ENCODE measurements around the gene NCF4.
A peak's percentile ranks its signal among the peaks of the same experiment; 100 is the strongest.

The NCF4 gene

DNA sequence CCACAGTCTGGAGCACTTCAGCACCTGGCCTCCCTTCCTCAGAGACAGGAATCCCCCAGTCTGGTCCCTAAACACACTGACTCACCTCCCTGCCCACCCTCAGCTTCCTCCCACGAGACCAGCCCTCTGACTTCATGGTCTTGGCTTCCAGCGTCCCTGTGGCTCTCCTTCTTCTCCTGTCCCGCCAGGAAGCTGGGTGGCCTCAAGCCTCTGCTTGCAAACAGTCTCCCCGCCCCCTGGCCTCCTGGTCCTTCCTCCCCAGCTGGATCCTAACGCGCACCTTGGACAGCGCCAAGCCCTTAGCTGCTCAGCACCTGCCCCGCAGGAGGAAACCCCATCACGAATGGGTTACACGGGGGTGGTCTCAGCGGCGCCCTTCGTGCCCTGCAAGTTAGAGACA, 4.5 kb downstream of the NCF4 start:
- no peak for DNase-seq

DNA sequence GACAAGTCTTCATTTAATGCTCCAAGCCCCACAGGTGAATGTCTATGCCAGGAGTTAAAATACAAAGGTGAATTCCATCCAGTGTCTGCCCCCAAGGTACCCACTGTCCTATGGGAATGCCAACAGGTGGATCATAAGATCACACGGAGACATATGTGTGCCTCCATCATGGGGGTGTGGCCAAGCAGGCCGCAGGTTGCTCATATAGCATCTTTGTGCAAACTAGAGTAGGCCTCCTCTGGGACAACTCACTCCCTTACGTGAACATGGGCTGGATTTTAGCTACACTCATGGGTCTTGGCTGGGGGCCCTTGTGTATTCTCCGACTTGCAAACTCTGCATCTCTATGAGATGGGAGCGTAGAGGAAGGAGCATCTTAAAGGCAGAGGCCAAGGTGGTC, 6.9 kb downstream of the NCF4 start:
- DNase-seq: no peak

DNA sequence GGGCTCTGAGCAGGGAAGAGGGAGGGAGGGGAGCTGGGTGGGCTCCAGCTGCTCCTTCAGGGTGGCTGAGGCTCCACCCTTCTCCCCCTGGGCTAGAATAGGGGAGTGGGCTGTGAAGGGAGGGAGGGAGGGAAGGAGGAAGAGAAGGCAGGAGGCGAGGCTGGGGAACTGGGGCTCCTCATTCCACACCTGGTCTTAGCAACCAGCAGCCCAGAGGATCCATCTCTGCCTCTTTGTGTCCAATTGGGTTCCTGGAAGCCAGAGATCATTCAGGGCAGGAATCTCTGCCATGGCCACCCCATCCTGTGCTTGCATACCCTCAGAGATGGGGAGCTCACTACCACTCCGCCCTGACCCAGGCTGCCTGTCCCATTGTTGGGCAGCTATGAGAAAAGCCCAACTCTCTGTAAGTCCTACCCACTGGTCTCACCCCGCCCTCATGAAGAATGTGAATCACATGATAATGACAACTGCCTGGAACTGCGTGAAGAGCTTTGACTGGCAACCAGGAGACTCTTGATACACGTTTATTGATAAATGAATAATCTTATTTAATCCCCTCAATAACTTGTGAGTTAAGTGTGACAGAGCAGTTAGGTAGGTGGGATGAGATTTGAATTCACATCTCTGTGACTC, 7.9 kb downstream of the NCF4 start:
- DNase-seq: no peak

DNA sequence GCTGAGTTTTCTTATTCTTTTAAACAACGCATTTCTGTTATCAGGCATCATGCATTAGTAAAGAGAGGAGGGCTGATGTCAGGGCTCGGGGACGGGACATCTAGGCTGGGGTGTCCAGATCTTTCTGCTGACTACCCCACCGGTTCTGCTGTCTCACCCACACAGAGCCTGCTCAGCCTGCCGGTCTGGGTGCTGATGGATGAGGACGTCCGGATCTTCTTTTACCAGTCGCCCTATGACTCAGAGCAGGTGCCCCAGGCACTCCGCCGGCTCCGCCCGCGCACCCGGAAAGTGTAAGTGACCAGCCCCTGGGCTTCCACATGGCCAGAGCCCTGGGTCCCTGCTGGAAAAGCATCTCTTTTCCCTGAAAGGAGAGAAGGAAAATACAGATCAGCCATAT, 9.4 kb downstream of the NCF4 start:
- DNase-seq: no peak

DNA sequence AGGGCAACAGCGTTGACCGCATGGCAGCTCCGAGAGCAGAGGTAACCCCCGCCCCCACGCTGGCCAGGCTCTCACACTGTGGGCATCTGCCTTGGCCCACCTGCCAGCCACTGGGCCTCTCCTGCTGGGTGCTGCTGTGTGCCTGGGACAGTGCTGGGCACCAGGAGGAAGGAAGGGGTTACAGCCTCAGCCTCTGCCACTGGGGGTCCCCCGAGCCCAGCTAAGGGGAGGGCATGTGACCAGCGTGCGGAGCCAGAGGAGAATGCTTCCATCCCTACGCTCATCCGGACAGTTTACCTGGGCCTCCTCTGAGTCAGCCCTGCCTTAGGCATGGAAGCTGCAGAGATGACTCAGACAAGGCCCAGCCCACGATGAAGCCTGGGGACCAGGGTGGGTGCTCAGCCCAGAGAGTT, 10.9 kb downstream of the NCF4 start:
- no peak for DNase-seq

DNA sequence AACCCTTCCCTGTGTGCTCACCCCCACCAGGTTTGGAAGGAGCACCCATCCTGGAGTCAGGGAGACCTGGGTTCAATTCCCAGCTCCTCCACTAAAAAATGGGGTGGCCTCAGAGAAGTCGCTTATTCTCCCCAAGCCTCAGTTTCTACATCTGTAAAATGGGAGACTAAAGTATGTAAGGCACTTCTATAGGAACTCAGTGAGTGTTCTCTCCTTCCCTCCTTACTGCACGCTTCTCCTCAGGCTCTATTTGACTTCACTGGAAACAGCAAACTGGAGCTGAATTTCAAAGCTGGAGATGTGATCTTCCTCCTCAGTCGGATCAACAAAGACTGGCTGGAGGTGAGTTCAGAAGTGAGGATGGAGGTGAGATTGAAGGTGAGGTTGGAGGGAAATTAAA, 11.3 kb downstream of the NCF4 start:
- DNase-seq: no peak

DNA sequence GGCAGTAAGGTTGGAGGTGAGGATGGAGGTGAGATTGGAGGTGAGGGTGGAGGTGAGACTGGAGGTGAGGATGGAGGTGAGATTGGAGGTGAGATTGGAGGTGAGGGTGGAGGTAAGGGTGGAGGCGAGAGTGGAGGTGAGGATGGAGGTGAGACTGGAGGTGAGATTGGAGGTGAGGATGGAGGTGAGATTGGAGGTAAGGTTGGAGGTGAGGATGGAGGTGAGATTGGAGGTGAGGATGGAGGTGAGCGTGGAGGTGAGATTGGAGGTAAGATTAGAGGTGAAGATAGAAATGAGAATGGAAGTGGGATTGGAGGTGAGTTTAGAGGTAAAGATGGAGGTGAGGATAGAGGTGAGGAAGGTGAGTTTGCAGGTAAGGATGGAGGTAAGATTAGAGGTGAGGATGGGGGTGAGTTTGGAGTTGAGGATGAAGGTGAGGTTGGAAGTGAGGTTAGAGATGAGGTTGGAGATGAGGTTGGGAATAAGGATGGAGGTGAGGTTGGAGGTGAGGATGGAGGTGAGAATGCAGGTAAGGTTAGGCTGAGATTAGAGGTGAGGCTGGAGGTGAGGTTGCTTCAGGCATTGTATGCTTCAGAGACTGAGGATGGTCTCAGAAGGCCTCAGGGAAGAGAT, 12.2 kb downstream of the NCF4 start:
- DNase-seq: no peak

DNA sequence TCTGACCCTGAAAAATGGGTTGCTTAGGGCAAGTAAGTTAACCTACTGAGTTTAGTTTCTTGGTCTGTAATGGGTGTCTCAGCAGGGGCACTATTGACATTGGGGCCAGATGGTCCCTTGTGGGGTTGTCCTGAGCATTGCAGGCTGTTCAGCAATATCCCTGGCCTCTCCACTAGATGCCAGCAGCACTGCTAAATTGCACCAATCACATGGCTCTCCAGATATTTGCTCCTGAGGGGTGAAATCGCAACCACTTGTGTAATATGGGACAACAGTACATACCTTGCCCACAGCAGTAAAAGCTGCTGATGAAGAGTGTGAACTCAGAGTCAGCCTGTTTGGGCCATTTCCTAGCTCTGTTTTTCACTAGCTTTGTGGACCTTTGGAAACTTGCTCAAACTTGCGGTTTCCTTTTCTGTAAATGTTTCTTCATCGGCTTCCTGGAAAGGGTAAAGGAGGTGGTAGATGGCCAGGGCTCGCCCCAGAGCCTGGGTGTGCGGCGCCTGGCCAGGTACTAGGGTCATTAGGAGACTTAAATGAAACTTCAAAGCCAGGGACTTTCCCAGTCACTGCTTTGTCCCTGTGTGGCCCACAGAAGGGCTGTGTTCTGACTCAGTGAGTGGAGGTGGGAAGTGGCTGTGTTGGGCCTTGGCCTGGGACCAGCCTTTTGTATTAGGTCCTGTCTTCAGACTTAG, 13.0 kb downstream of the NCF4 start:
- peak; percentile 43 to 47 for DNase-seq

DNA sequence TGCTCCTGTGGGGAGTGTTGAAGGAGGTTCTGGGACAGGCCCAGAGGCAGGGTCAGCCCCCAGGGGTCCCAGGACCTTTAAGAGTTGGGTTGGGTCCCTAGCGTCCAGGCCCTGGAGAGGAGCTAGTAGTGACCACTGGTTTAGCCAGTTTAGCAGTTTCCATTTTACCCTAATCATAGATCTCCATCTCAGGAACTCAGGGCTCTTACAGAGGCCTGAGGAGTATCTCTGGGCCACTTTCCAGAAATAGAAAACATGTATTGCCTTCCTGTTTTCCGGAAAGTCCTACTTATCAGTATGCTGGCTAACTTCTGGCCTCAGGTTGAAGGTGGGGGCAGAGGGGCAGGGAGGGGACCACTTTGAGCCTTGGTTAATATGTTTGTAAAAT, 13.5 kb downstream of the NCF4 start:
- DNase-seq: no peak

DNA sequence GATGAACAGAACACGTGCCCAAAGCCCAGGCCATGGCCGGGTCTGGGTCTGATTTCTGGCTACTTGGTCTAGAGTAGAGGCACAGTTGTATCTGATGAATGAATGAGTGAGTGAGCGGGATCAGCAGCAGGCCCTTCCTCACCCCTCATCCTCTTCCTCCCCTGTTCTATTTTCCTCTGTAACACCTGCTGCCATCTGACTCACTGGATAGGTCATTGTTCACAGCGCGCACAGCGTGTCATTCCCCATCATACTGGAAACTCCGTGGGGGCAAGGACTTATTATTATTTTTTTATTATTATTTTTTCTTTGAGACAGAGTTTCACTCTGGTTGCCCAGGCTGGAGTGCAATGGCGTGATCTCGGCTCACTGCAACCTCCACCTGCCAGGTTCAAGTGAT, 13.9 kb downstream of the NCF4 start:
- no peak for DNase-seq

DNA sequence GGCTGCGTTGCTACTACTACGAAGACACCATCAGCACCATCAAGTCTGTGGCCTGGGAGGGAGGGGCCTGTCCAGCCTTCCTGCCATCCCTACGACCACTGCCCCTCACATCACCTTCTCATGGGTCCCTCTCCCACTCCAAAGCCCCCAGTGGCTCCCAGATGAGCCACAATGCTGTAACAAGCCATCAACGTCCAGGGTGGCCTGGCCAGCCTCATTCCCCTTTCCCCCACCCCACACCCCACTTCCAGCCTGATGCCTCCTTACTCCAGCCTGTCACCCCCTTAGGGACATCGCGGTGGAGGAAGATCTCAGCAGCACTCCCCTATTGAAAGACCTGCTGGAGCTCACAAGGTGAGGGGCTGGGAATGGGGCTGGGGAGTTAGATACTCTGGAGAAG, 14.9 kb downstream of the NCF4 start:
- no peak for DNase-seq

DNA sequence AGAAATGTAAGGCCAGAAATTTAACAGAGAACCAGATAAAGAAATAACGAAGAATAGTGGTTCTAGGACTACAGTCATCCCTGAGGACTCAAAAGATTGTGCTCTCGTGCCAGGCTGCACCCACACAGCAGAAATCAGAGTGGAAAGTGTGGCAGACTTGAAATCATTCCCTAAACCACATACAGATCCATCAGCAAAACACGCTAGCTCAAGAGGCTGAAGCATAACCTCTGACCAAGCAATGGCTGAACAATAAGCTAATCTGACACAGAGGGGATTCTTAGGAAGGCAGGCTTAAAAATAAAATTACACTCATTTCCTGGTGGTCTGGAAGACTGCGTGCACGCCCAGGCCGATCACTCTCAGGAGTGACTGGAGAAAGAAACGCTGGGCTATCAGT, 19.0 kb downstream of the NCF4 start:
- no peak for DNase-seq

DNA sequence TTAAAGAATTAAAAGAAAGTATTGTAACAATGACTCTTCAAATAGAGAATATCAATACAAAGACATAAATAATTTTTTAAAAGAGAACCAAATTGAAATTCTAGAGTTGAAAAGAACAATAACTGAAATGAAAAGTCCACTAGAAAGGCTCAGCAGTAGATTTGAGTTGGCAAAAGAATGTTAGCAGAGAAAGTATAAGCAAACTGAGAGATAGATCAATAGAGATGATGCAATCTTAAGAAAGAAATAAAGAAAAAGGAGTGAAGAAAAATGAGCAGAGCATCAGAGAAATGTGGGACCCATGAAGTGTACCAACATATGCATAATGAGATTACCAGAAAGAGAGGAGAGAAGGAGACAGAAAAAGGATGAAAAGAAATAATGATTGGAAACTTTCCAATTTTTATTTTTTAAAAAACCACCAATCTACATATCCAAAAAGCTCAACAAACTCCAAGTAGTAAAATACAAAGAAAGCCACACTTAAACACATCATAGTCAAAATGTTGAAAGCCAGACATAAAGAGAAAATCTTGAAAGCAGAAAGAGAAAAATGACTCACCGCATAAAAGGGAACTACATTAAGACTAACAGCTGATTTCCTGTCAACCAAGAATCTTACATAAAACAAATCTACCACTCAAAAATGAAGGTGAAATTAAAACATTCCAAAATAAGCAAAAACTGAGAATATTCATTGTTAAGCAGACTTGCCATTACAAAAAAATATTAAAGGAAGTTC, 20.9 kb downstream of the NCF4 start:
- DNase-seq: no peak

DNA sequence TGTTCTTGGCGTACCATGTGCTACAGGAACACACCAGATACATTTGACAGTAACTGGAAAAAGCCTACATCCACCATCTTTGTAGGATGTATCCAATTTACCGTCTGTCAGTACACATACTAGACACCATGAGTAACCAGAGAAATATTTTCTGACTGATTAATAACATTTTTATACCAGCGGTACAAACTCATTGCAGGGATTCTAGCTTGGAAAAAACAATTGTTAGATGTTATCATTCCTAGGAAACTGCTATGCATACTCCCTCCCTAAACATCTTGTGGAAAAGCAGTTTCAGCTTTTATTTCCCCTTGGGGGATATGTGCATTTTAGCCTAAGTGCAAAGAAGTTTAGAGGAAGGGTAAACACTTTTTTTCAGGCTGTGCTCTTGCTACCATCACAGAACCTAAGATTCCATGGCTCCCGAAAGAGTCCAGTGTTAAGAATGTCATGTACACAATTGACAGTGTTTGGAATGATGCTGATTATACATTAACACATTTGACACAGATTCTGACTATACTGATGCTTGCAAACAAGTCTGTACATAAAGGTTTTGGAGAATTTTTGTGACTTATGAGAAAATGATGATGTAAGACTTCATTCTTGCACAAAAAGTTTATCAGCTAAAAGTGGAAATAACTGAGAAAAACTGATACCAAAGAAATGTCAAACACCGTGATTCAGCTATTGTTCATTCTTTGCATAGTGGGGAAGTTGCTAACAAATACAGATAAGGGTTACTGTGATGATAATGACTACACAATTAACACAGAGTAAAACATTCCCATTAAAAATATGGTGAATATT, 23.7 kb downstream of the NCF4 start:
- no peak for DNase-seq

DNA sequence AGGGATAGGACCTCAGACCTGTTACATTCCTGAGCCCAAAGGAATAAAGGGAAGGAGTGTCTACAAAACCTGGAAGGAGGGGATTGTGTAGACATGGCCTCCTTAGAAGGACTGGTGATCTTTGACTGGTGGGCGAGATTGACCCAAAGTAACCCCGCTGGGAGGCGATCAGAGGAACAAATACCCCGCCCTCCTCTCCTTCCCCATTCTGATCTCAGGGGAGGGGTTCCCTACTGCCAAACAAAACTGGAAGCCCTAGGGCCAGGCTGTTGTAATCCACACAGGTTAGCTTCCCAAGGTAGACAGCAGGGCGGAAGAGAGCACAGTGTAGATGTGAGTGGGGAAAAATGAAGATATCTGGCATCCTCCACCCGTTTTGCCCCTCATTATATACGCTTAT, 24.7 kb downstream of the NCF4 start:
- peak in 1 of 2 donors; percentile 35 for DNase-seq

DNA sequence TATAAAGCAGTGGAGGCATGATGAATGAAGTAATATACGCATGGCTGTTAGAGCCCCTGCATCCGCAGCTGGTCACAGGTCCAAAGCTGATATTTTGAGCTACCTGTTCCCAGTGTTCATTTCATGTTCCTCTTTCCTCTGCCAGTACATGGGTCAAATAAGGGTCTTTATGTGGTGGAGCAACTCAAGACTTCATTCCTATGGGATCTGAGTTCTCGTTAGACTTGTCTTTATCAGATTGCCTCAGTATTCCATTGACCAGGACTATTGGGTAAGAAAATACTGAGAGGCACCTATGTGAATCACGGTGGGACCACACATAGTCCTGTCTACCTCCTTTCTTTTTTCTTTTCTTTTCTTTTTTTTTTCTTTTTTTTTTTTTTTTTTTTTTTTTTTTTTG, 25.2 kb downstream of the NCF4 start:
- DNase-seq: no peak

DNA sequence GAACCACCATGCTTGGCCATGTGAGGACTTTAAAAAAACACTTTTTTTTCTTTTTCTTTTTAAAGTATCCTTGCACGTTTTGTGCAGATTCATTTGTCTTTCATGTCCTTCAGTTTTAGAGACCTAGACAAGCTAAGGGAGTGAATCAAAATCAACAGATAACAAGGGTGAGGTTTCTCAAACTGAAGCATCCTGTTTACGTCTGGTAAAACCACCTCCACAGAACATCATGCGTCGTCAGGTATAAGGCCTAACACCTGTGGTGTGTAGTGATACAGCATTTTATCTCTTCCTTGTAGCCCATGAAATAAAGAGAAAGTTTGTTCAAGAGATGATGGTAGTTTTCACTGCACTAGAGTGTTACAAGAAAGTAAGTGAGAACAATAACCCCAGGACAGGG, 26.4 kb downstream of the NCF4 start:
- peak in 1 of 2 donors; percentile 34 for DNase-seq

DNA sequence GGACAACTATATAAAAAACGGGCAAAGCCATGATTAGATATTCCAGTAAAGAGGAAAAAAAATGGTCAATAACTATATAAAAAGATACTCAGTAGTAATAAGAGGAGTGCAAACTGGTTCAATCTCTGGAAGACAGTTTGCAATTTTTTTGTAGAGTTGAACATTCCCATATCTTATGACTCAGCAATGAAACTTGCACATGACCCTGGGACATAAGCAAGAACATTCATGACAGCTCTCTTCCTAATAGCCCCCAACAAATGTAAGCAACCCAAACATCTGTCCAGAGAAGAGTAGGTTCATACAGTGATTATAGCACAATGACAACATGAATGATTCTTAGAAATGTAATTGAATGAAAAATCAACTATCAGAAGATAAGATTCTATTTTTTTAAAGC, 30.8 kb downstream of the NCF4 start:
- DNase-seq: no peak

DNA sequence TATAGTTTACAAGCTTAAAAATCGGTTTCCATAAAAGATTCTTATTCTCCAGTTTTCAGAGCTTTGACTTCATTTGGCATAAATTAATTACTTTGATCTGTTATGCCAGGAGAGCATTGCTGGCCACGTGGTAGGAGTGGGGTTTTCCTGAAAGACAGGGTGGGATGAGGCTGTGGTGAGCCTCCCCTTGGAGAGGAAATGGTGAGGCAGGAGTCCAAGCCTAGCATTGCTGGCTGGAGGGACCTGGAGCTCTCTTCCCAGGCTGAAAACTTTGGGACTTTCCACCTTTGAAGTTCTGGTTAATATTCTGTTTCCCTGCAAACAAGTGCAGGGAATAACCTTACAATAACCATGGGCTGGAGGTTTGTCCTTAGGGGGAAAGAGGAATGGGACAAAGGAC, 31.5 kb downstream of the NCF4 start:
- no peak for DNase-seq

DNA sequence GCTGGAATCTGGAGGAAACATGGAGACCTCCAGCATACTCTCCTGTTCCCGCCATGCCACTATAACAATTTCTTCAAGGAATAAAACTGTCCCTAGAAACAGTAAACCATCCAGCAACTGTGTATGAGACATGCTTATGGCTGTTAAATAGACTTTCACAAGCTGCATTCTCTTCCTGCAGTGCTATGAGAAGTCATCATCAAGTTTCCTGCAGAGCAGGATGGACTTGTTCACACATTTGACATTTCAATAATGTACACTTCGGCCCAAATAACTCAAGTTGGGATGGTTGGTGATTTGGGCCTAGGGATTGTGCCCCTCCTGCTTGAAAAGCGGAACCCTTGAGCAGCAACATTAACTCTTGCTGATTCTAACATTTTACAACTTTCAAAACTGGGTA, 32.5 kb downstream of the NCF4 start:
- DNase-seq: no peak

DNA sequence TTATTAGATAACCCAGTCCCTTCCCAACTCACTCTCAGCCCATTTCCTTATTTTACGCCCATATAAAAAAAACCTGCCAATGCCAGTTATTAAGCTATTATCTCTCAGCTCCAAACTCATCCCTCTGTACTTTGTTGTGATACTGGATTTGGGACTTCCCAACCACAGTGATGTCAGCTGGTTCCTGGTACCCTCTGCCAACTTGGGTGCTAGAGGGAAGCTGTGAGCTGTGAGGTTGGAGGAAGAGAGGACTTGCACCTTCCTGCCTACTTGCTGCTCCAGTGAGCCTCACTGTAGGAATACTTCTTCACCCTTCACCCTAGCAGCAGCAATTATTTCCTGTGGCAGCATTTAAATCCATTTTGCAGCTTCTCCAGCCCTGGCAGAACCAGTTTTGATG, 33.5 kb downstream of the NCF4 start:
- DNase-seq: no peak

DNA sequence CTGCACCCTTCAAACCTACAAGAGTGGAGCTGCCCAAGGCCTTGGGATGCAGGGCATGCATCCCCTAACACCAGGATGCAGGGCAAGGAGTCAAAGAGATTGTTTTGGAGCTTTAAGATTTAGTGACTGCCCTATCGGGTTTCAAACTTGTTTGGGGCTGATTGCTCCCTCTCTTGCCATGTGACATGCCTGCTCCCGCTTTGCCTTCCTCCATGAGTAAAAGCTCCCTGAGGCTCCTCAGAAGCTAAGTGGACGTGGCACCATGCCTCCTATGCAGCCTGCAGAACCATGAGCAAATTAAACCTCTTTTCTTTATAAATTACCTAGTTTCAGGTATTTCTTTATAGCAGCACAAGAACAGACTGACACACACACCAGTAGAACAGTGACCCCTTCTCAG, 36.8 kb downstream of the NCF4 start:
- no peak for DNase-seq

DNA sequence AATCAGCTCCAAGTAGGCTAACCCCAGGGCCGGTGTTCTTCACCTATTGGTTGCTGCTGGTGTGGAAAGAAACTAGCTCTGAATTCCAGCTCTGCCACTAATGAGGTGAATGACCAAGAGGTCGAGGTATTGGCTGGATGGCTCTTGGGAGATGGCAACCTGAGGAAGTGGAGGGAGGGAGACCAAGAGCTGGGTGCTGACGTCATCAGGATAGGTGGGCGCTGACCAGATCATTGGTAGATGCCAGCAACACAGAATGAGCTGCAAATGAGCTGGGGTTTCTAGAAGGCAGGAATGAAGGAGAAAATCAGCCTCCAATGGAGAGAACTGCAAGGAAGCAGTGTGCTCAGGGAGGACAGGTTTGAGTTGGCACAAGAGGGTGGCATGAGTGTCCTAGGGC, 37.9 kb downstream of the NCF4 start:
- no peak for DNase-seq

All from CD4-positive, alpha-beta T cell treated with Interleukin-4 for 1 hour (primary cell).